NCI-H1105 treated with DMSO at 0.1 percent for 48 hours (cell line): ENCODE results near the gene FUS.
A peak's percentile ranks its signal among the peaks of the same experiment; 100 is the strongest.

Experiments
- DNase-seq: peaks from one replicate; lab custom pipeline; 2025; lab: John Stamatoyannopoulos, UW

Gene FUS

GRCh38 chr16:31202414-31203375 lies 22.8 kb downstream of the FUS start, which contains the start of gene PYCARD:
PYCARD (minus strand) TSS chr16:31202760; CDS start chr16:31202690, 70 bp downstream.
- DNase-seq = no peak

- no peak for DNase-seq
Observed at GRCh38 chr16:31204871-31205666, 25.1 kb downstream of the FUS start.

GRCh38 chr16:31206776-31207175 lies 26.8 kb downstream of the FUS start:
- DNase-seq = no peak

- no peak for DNase-seq
Observed at GRCh38 chr16:31213342-31213741, 33.4 kb downstream of the FUS start.

- no peak for DNase-seq
Observed at GRCh38 chr16:31213877-31214707, 34.2 kb downstream of the FUS start, which contains the start of gene TRIM72. TRIM72 (plus strand) TSS chr16:31214119; CDS start chr16:31214739, 620 bp downstream.

- peak; percentile 21 for DNase-seq
Observed at GRCh38 chr16:31214708-31215286, 34.9 kb downstream of the FUS start.

- DNase-seq = peak; percentile 37
Observed at GRCh38 chr16:31215287-31216162, 35.6 kb downstream of the FUS start.

GRCh38 chr16:31216422-31217135 lies 36.6 kb downstream of the FUS start, which contains the start of gene PYDC1:
PYDC1 (minus strand) TSS chr16:31217135; CDS start chr16:31217028, 107 bp downstream.
- no peak for DNase-seq

GRCh38 chr16:31217136-31217530 lies 37.2 kb downstream of the FUS start:
- no peak for DNase-seq

GRCh38 chr16:31219154-31219741 lies 39.3 kb downstream of the FUS start:
- no peak for DNase-seq

- no peak for DNase-seq
Observed at GRCh38 chr16:31221357-31222160, 41.6 kb downstream of the FUS start.

GRCh38 chr16:31223044-31223443 lies 43.1 kb downstream of the FUS start:
- no peak for DNase-seq

GRCh38 chr16:31224092-31224955 lies 44.4 kb downstream of the FUS start:
- DNase-seq = no peak

GRCh38 chr16:31225193-31225592 lies 45.3 kb downstream of the FUS start:
- DNase-seq = no peak

- no peak for DNase-seq
Observed at GRCh38 chr16:31228206-31228605, 48.3 kb downstream of the FUS start.

- DNase-seq = no peak
Observed at GRCh38 chr16:31229501-31229900, 49.6 kb downstream of the FUS start.

- no peak for DNase-seq
Observed at GRCh38 chr16:31238041-31238440, 58.1 kb downstream of the FUS start.
